Activated naive CD8-positive, alpha-beta T cell treated with anti-CD3 and anti-CD28 coated beads for 36 hours (primary cell): ENCODE data around the gene RTN4RL1. TPM values are rescaled to one million over a fixed set of nuclear protein-coding genes. Genes with fewer than 3 reads are reported as not detected.
"Not testable (repeated sequence)": the region's sequence is repeated elsewhere in the genome, so short reads cannot be mapped to it uniquely, and the experiment has no call there.

Experiments
- DNase-seq: peaks from one replicate; pipeline ENCODE4 v3.0.0; 2021
- H3K27ac Mint-ChIP-seq: one replicate; pipeline ENCODE4 v1.8.0; 2022; ENCODE audit warnings: mild to moderate bottlenecking, moderate library complexity, mixed read lengths
- H3K27me3 Mint-ChIP-seq: one replicate; pipeline ENCODE4 v1.8.0; 2022; ENCODE audit warnings: mild to moderate bottlenecking, mixed read lengths
- H3K36me3 Mint-ChIP-seq: one replicate; pipeline ENCODE4 v1.8.0; 2021; ENCODE audit warnings: mild to moderate bottlenecking, mixed read lengths
- H3K4me1 Mint-ChIP-seq: one replicate; pipeline ENCODE4 v1.8.0; 2021; ENCODE audit warnings: mixed read lengths
- H3K4me3 Mint-ChIP-seq: one replicate; pipeline ENCODE4 v1.8.0; 2022; ENCODE audit warnings: mild to moderate bottlenecking, moderate library complexity, mixed read lengths
- H3K9me3 Mint-ChIP-seq: one replicate; pipeline ENCODE4 v1.8.0; 2022; ENCODE audit warnings: mixed read lengths
- total RNA-seq, 2 experiments: library from RNA; stranded (reverse); gene quantifications; one replicate each; pipeline ENCODE4 v1.2.3, GENCODE V29; 2021

RTN4RL1 gene
- total RNA-seq, 2 experiments from 2014 or later: 0.64 to 0.80 TPM

DNA sequence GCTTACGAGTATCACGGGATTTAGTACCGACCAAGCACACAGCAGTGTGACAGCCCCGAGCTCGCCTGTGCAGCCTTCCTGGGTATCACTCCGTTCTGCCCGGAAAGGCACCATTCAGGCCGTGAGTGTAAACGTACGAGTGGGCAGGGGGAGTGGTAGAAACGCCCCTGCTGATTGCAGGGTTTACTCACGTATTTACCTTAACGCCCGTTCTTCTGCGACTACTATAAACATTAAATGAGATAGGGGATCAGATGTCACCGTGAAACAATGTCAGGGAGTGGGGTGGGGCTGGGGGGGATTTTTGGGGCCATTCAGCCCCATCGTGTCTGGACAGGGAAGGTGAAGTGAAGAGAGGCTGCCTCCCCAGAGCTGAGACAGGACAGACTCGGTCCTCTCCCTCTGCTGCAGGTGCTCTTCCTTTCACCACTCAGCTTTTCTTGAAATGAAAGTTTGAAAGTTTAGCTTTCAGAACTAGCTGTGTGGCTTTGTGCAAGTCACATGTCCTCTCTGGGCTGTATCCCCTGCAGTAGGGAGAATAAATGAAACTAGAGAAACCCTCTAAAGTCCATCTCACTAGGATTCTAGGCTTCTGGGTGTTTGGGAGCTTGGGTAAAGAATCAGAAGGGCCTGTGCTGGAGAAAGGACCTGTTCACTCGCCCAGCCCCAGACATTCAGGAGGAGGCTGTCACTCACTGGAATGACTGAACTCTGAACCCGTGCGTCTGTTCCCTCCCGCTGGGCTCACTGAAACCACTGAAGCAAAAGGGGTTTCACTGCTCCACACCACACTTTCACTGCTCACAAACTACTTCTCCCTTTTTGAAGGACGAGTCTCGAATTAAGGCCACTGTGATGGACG lies 128.7 kb downstream of the RTN4RL1 start:
- Mint-ChIP-seq H3K4me3 (no peak overlapping the region), H3K27ac (no peak overlapping the region), H3K27me3 (no peaks in the 10 kb centered on the region), H3K4me1 (no peaks in the 10 kb centered on the region), H3K9me3 (no peaks in the 10 kb centered on the region), H3K36me3 (peaks cover 26% of the 10 kb centered on the region)
- DNase-seq: no peak

- H3K9me3 Mint-ChIP-seq, H3K4me3 Mint-ChIP-seq, H3K27ac Mint-ChIP-seq, H3K27me3 Mint-ChIP-seq, DNase-seq, H3K4me1 Mint-ChIP-seq: not testable (repeated sequence)
- peaks cover 29% of the 10 kb centered on the region for H3K36me3 Mint-ChIP-seq
These were observed 129.7 kb downstream of the RTN4RL1 start for GRCh38 chr17:1895479-1895878.

- Mint-ChIP-seq H3K9me3 (no peaks in the 10 kb centered on the region), H3K4me3 (no peak overlapping the region), H3K27me3 (no peaks in the 10 kb centered on the region), H3K27ac (no peak overlapping the region), H3K36me3 (peaks cover 32% of the 10 kb centered on the region), H3K4me1 (no peaks in the 10 kb centered on the region)
- no peak for DNase-seq
These were observed 130.3 kb downstream of the RTN4RL1 start for GRCh38 chr17:1894753-1895339.

DNA sequence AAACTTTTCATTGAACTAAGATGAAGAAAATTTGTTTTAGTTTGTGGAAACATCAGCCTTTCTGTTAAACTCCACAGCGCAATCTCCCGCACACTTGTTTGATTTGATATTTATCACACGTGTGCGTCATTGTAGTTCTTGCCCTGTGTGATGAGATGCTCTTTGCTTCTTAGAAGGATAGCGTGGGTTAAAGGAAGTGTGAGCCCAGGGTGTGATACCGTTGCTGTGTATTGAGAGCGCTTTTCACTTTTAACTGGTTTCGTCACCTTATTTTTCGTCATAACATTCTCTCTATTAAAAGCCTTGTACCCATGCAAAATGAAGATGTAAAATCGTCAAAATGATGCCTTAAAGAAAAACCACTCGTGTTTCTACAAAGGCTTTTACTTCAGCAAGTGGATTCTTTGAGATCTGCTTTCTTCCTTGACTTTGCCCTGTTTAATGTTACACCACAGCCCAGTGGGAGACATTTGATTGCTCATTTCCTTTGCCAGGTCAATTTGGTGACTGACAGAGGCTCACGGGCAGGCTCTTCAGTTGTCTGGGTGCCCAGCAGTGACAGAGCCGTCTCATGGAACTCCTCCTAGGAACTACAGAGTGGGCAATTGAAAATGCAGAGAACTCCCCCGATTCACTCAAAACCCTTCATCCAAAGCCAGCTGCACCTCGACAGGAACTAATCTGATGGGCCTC lies 134.2 kb downstream of the RTN4RL1 start:
- Mint-ChIP-seq H3K27me3 (no peaks in the 10 kb centered on the region), H3K36me3 (peaks cover 41% of the 10 kb centered on the region), H3K9me3 (no peaks in the 10 kb centered on the region), H3K4me3 (no peak overlapping the region), H3K27ac (peak overlapping the region; percentile 23), H3K4me1 (no peaks in the 10 kb centered on the region)
- no peak for DNase-seq

DNA sequence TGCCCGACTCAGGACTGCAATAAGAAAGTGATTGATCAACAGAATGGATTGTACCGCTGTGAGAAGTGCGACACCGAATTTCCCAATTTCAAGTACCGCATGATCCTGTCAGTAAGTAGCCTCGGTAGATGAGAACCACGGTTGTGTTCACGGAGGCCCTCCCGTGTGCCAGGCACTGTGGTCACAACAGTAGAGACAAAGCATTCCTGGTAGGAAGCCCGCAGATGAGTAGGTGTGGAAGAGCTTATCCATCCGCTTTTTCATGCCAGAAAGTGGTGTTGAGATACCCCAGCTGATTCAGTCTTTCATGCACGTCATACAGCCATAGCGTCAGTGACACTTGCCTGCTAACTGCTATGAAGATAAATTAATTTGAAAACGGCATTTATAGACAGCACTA lies 136.4 kb downstream of the RTN4RL1 start:
- no peaks in the 10 kb centered on the region for H3K27me3 Mint-ChIP-seq
- no peak overlapping the region for H3K27ac Mint-ChIP-seq
- H3K36me3 Mint-ChIP-seq: peaks cover 42% of the 10 kb centered on the region
- H3K4me3 Mint-ChIP-seq: no peak overlapping the region
- no peaks in the 10 kb centered on the region for H3K9me3 Mint-ChIP-seq
- H3K4me1 Mint-ChIP-seq: no peaks in the 10 kb centered on the region
- DNase-seq: no peak

Other genes starting within 250 kb of the RTN4RL1 start
- 10 to 100 TPM; 20.0 to 21.0 TPM for gene SMYD4, start 195.4 kb downstream of the RTN4RL1 start, total RNA-seq
- 100 to 1,000 TPM; 207 to 217 TPM for gene RPA1, start 195.3 kb downstream of the RTN4RL1 start, total RNA-seq
- 10 to 100 TPM; 34.7 to 35.3 TPM for gene DPH1, start 4.8 kb upstream of the RTN4RL1 start, total RNA-seq
- 10 to 100 TPM; 38.4 to 39.0 TPM for gene OVCA2, start 16.7 kb upstream of the RTN4RL1 start, total RNA-seq
- gene HIC1, start 29.8 kb upstream of the RTN4RL1 start, total RNA-seq: 10 to 100 TPM; 36.7 to 37.8 TPM